LNCaP clone FGC (cell line): ENCODE results near the gene TCF7L1.
A peak's percentile ranks its signal among the peaks of the same experiment; 100 is the strongest.

Source experiments
- DNase-seq: peaks from one replicate; pipeline ENCODE4 v3.0.0-alpha.2; 2011; ENCODE audit warnings: low read depth
- H3K4me3 ChIP-seq: 2 replicates; pipeline ENCODE4 v1.5.1; 2011; ENCODE audit warnings: mild to moderate bottlenecking, low read depth, low read length, control low read depth
- TF ChIP-seq, protein P1 (sequence below): IDR thresholded peaks from 2 replicates; pipeline ENCODE4 v1.5.1; 2012; ENCODE audit warnings: mild to moderate bottlenecking; ENCODE audit not compliant: control insufficient read depth, insufficient read depth; ENCODE audit errors: extremely low read depth

The TCF7L1 gene

GRCh38 chr2:85096616-85097015 lies 36.6 kb upstream of the TCF7L1 start:
- TF ChIP-seq, protein P1, sequence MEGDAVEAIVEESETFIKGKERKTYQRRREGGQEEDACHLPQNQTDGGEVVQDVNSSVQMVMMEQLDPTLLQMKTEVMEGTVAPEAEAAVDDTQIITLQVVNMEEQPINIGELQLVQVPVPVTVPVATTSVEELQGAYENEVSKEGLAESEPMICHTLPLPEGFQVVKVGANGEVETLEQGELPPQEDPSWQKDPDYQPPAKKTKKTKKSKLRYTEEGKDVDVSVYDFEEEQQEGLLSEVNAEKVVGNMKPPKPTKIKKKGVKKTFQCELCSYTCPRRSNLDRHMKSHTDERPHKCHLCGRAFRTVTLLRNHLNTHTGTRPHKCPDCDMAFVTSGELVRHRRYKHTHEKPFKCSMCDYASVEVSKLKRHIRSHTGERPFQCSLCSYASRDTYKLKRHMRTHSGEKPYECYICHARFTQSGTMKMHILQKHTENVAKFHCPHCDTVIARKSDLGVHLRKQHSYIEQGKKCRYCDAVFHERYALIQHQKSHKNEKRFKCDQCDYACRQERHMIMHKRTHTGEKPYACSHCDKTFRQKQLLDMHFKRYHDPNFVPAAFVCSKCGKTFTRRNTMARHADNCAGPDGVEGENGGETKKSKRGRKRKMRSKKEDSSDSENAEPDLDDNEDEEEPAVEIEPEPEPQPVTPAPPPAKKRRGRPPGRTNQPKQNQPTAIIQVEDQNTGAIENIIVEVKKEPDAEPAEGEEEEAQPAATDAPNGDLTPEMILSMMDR: no peak
- DNase-seq: no peak
- H3K4me3 ChIP-seq: no peak overlapping the region

DNA sequence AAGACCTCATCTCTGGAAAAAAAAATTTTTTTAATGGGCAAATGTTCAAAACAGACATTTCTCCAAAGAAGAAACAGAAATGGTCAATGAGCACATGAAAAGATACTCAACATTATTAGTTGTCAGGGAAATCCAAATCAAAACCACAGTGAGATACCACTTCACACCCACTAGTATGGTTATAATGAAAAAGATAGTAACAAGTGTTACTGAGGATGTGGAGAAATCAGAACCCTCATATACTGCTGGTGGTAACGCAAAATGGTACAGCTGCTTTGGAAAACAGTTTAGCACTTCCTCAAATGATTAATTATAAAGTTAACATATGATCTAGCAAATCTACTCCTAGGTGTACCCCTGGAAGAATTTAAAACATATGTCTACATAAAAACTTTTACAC lies 29.0 kb upstream of the TCF7L1 start:
- no peak overlapping the region for H3K4me3 ChIP-seq
- no peak for DNase-seq
- TF ChIP-seq, protein P1: no peak

GRCh38 chr2:85106489-85107180 lies 26.6 kb upstream of the TCF7L1 start:
- TF ChIP-seq, protein P1: no peak
- no peak overlapping the region for H3K4me3 ChIP-seq
- DNase-seq: peak; percentile 78

DNA sequence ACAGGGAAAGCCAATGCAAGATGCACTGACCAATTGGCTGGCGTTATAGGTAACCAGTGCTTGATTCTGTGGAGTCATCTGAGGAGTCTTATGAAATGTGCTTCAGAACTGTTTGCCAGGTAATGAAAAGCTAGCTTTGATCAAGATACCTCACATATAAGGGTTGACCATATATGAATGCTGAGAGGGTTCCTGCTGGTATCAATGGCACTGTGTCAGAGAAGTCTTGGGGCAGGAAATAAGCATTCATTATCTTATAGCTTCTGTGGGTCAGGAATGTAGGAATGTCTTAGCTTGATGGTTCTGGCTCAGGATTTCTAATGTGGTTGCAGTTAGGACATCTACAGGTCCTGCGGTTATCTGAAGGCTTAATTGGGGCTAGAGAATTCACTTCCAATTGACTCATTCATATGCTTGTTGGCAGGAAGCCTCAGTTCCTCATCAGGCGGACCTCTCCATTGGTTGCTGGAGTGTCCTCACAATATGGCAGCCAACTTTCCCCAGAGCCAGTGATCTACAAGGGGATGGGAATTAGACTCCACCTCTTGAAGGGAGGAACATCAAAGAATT lies 22.1 kb upstream of the TCF7L1 start:
- TF ChIP-seq, protein P1: no peak
- no peak for DNase-seq

DNA sequence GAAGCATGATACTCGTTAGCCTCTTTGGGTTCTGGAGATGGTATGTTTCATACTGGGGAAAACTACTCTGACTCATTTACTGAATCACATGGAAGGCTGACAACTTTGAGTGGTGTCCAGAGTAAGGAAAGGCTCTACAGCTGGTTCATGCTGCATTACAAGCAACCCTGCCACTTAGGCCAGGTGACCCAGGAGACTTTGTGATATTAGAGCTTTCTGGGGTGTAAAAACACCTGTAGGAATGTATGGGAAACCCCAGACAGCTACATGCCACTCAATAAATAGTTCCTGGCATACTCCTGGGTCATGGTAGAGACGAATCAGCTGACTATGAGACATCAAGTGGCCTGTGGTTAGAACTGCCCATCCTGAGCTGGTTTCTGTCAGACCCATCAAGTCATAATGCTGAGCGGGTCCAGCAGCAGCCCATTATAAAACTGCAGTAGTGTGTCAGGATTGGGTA lies 21.3 kb upstream of the TCF7L1 start:
- TF ChIP-seq, protein P1: no peak
- no peak for DNase-seq
- no peak overlapping the region for H3K4me3 ChIP-seq

More for the DNA sequence above, 22.1 kb upstream of the TCF7L1 start:
- H3K4me3 ChIP-seq: no peak overlapping the region

- no peak overlapping the region for H3K4me3 ChIP-seq
- TF ChIP-seq, protein P1: no peak
- DNase-seq: no peak
Measured at GRCh38 chr2:85112906-85113625, 20.1 kb upstream of the TCF7L1 start.
